WERI-Rb-1 (cell line): ENCODE data around the gene ATP2C2.

Source experiments
- DNase-seq: peaks from one replicate; pipeline ENCODE4 v3.0.0-alpha.2; 2020
- H3K27ac ChIP-seq: fragments of 250-450 bp; sonication (Bioruptor Pico); 2 replicates; pipeline ENCODE4 v1.5.1; 2020; ENCODE audit warnings: mild to moderate bottlenecking, moderate library complexity
- H3K27me3 ChIP-seq: fragments of 250-450 bp; sonication (Bioruptor Pico); 2 replicates; pipeline ENCODE4 v1.5.1; 2021; ENCODE audit warnings: mild to moderate bottlenecking, low read depth, moderate library complexity; ENCODE audit not compliant: insufficient read depth, severe bottlenecking
- H3K36me3 ChIP-seq: fragments of 250-450 bp; sonication (Bioruptor Pico); 2 replicates; pipeline ENCODE4 v1.5.1; 2020; ENCODE audit warnings: mild to moderate bottlenecking, moderate library complexity
- H3K4me3 ChIP-seq: 2 replicates; pipeline ENCODE4 v1.5.1; 2011; ENCODE audit warnings: low read depth, mild to moderate bottlenecking, control low read depth, low read length
- H3K9me3 ChIP-seq: fragments of 250-450 bp; sonication (Bioruptor Pico); 2 replicates; pipeline ENCODE4 v1.5.1; 2021; ENCODE audit warnings: mild to moderate bottlenecking, moderate library complexity; ENCODE audit not compliant: severe bottlenecking
- TF ChIP-seq, protein P1 (sequence below): IDR thresholded peaks from 2 replicates; pipeline ENCODE4 v1.5.1; 2011; ENCODE audit warnings: low read depth, mild to moderate bottlenecking, control low read depth, inconsistent platforms, low read length

ATP2C2 gene, protein sequence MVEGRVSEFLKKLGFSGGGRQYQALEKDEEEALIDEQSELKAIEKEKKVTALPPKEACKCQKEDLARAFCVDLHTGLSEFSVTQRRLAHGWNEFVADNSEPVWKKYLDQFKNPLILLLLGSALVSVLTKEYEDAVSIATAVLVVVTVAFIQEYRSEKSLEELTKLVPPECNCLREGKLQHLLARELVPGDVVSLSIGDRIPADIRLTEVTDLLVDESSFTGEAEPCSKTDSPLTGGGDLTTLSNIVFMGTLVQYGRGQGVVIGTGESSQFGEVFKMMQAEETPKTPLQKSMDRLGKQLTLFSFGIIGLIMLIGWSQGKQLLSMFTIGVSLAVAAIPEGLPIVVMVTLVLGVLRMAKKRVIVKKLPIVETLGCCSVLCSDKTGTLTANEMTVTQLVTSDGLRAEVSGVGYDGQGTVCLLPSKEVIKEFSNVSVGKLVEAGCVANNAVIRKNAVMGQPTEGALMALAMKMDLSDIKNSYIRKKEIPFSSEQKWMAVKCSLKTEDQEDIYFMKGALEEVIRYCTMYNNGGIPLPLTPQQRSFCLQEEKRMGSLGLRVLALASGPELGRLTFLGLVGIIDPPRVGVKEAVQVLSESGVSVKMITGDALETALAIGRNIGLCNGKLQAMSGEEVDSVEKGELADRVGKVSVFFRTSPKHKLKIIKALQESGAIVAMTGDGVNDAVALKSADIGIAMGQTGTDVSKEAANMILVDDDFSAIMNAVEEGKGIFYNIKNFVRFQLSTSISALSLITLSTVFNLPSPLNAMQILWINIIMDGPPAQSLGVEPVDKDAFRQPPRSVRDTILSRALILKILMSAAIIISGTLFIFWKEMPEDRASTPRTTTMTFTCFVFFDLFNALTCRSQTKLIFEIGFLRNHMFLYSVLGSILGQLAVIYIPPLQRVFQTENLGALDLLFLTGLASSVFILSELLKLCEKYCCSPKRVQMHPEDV

DNA sequence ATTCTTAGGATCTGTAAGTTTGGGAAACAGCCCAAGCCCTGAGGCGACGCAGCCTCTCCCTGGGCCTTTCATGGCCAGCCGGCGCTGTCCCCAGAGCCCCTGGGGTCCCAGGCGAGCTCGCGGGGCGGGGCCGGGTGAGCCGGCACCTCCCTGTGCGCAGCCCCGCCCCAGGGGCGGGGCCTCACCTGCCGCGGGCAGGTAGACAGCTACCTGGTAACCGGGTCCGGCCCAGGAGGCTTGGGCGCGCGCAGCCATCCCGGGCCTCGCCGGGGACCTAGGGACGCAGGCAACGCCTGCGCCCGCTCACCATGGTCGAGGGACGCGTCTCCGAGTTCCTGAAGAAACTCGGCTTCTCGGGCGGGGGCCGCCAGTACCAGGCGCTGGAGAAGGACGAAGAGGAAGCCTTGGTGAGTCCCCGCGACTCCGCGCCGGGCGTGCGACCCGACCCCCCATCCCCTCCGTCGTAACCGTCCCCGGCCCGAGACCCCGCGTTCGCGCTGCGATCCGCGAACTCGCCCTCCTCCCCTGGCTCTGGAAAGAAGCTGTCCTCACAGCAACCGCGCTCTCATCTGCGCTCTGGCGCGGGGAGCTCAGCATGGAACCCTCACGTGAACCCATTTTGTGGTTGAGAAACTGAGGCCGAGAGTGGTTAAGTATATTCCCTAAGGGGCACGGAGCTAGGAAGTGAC is at the start of gene ATP2C2:
ATP2C2 (plus strand) TSS at position 231 of the 689 bp plus-strand sequence; CDS start at position 309, 78 bp downstream.
- DNase-seq = no peak
- TF ChIP-seq, protein P1, sequence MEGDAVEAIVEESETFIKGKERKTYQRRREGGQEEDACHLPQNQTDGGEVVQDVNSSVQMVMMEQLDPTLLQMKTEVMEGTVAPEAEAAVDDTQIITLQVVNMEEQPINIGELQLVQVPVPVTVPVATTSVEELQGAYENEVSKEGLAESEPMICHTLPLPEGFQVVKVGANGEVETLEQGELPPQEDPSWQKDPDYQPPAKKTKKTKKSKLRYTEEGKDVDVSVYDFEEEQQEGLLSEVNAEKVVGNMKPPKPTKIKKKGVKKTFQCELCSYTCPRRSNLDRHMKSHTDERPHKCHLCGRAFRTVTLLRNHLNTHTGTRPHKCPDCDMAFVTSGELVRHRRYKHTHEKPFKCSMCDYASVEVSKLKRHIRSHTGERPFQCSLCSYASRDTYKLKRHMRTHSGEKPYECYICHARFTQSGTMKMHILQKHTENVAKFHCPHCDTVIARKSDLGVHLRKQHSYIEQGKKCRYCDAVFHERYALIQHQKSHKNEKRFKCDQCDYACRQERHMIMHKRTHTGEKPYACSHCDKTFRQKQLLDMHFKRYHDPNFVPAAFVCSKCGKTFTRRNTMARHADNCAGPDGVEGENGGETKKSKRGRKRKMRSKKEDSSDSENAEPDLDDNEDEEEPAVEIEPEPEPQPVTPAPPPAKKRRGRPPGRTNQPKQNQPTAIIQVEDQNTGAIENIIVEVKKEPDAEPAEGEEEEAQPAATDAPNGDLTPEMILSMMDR = no peak
- Histone ChIP-seq H3K27ac (no peak within 1 kb of the TSS), H3K36me3 (no peaks in the 10 kb centered on the region), H3K27me3 (no peaks in the 10 kb centered on the region), H3K9me3 (no peaks in the 10 kb centered on the region), H3K4me3 (no peak within 1 kb of the TSS)

DNA sequence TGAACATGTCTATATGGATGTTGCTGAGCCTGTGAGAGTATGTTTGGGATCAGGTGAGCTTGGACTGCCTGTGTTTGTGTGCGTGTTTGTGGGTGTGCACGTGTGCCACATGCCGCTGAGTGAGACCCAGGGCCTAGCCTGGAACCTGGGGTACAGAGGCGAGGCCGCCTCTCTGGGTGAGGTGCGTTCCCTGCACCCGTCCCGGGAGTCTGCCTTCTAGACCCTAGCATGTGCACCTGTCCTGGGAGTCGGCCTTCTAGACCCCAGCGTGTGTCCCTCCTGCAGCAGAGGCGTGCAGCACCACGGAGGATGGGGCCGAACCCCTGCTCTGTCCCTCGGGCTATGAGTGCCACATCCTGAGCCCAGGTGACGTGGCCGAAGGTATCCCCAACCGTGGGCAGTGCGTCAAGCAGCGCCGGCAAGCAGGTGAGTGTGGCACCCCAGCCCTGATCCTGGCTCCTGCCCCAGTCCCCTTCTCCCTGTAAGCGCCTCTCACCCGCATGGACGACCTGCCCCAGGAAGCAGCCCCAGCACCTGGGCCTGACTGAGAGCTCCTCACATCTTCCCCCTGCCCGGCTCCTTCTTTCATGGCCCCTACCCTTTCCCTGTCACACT is 49.1 kb upstream of the ATP2C2 start:
- no peaks in the 10 kb centered on the region for H3K27me3 ChIP-seq
- TF ChIP-seq, protein P1 = no peak

DNA sequence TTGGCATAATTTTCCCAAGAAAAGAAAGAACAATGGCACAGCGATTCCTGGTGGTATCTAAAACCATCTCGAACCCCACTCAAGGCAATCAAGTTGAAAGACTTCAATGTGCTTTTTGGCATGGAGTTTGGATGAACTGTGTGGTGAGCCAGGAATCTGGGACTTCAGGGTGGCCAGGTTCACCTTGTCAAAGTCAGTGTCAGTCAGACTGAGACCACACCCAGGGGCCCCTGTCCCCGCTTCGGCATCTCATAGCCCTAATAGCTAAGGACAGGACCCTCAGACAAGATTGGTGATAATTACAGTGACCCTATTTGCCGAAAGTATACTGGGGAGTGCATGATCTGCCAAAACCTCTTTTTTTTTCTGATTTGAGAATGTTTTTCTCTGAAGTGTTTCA is 47.8 kb upstream of the ATP2C2 start:
- Histone ChIP-seq H3K27ac (no peak overlapping the region), H3K27me3 (no peaks in the 10 kb centered on the region), H3K9me3 (no peaks in the 10 kb centered on the region), H3K36me3 (no peaks in the 10 kb centered on the region), H3K4me3 (no peak overlapping the region)
- DNase-seq = no peak
- TF ChIP-seq, protein P1 = no peak

More for the DNA sequence above, 49.1 kb upstream of the ATP2C2 start:
- no peak for DNase-seq
- H3K4me3 ChIP-seq = no peak overlapping the region
- H3K36me3 ChIP-seq = no peaks in the 10 kb centered on the region
- H3K9me3 ChIP-seq = no peaks in the 10 kb centered on the region
- H3K27ac ChIP-seq = no peak overlapping the region

DNA sequence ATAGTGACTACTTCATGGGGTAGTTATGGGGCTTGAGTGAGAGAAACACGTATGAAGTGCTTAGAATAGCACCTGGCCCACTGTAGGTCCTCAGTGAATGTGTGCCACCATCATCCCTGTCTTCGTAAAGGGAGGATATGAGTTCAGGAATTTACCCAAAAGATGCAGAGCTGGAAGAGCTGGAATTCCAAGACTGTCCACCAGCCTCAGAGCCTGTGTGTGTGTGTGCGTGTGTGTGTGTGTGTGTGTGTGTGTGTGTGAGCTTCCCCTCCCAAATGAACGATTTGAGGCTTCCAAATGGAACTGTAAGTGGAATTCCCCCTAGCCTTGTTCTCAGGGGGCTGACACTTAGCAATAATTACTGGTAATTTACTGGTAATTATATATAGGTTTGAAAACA is 46.4 kb upstream of the ATP2C2 start:
- Histone ChIP-seq H3K36me3 (no peaks in the 10 kb centered on the region), H3K4me3 (no peak overlapping the region), H3K27ac (no peak overlapping the region), H3K27me3 (no peaks in the 10 kb centered on the region), H3K9me3 (no peaks in the 10 kb centered on the region)
- no peak for DNase-seq
- TF ChIP-seq, protein P1 = no peak

DNA sequence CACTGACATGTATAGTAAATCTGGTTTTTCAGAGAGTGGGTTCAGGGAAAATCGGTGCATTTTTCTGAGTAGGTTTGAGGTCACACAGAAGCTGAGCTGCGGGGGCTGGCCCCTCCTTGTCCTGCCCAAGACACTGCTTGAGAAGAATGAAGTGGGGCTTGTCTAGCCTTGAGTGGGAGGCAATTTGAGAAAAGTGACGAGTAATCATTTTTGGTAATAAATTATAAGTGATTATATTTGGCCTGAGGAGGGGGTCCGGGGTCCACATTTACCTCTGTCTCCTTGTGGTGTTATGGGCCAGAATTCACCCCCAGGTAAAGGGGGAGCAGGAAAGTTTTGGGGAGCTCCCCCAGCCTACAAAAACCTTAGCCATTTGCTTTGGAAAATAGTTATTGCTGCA is 45.6 kb upstream of the ATP2C2 start:
- TF ChIP-seq, protein P1 = no peak
- H3K27ac ChIP-seq = no peak overlapping the region
- H3K9me3 ChIP-seq = no peaks in the 10 kb centered on the region
- no peaks in the 10 kb centered on the region for H3K36me3 ChIP-seq
- no peak for DNase-seq
- H3K4me3 ChIP-seq = no peak overlapping the region
- H3K27me3 ChIP-seq = no peaks in the 10 kb centered on the region
